HepG2 (cell line): ENCODE data around the gene PUS1. TPM values are rescaled to one million over a fixed set of nuclear protein-coding genes. Genes with fewer than 3 reads are reported as not detected.

Source experiments
- ATAC-seq: fragments of 200-7000 bp; cut with Tn5 transposase; 3 replicates; pipeline ENCODE4 v1.9.1; 2020; ENCODE audit warnings: mild to moderate bottlenecking, moderate library complexity
- BruUV-seq: library from RNA; stranded (reverse); fragments of 400-500 nt; replicated peaks from 2 replicates; lab custom pipeline; 2021; lab: Mats Ljungman, UMichigan
- CTCF ChIA-PET: fragments of 300-600 bp; formaldehyde crosslinking; extraction: SDS; loops from one replicate; lab custom pipeline; 2021; ENCODE audit warnings: low total read pairs, inconsistent platforms, low intra/inter-chr PET ratio; lab: Yijun Ruan, JAX
- POLR2A ChIA-PET: fragments of 350-600 bp; sonication (Branson Sonifier 250); formaldehyde crosslinking; loops from one replicate; lab custom pipeline; 2020; ENCODE audit warnings: antibody characterized with exemption, inconsistent platforms; lab: Yijun Ruan, JAX
- DNase-seq: peaks from one replicate; pipeline ENCODE4 v3.0.0-alpha.2; 2015; ENCODE audit warnings: low spot score
- FAIRE-seq: peaks from 3 replicates; lab custom pipeline; 2011; peaks lifted over from hg19 to GRCh38; lab: Jason Lieb, UNC
- H2AFZ ChIP-seq: one replicate; pipeline ENCODE4 v1.6.1; 2011; ENCODE audit warnings: low read length, inconsistent platforms
- H3K27ac ChIP-seq: fragments of 300-600 bp; 3 replicates; pipeline ENCODE4 v1.8.0; 2011; ENCODE audit warnings: mixed run types, mild to moderate bottlenecking, mixed read lengths, low read length, inconsistent platforms; ENCODE audit not compliant: insufficient read depth; ENCODE audit errors: extremely low read length
- H3K27me3 ChIP-seq, 2 experiments: fragments of 200-600 bp in 1 of 2; 2 replicates in 1 of 2; 3 replicates in 1 of 2; pipeline versions ENCODE4 v1.6.0 to v1.8.0; 2011; ENCODE audit warnings: low read length in 2 of 2, mild to moderate bottlenecking in 2 of 2, moderate library complexity in 2 of 2, inconsistent platforms in 1 of 2; ENCODE audit not compliant: insufficient read depth in 2 of 2, control insufficient read depth in 1 of 2
- H3K36me3 ChIP-seq, 2 experiments: fragments of 200-600 bp in 1 of 2; replicated peaks in 1 of 2; 2 replicates in 1 of 2; 3 replicates in 1 of 2; pipeline versions ENCODE4 v1.5.1 to v1.8.0; 2011; ENCODE audit warnings: low read length in 2 of 2, inconsistent platforms in 1 of 2; ENCODE audit not compliant: insufficient read depth in 2 of 2, control insufficient read depth in 1 of 2
- H3K4me1 ChIP-seq: 2 replicates; pipeline ENCODE4 v1.5.1; 2012; ENCODE audit warnings: low read length, inconsistent platforms; ENCODE audit not compliant: insufficient read depth
- H3K4me2 ChIP-seq: 2 replicates; pipeline ENCODE4 v1.6.0; 2011; ENCODE audit warnings: low read depth, low read length, inconsistent platforms
- H3K4me3 ChIP-seq, 3 experiments: fragments of 200-600 bp in 1 of 3; sonication (generic), shearing (Covaris generic) in 1 of 3; replicated peaks in 1 of 3; 2 replicates each; pipeline ENCODE4 v1.5.1; 2011 to 2016; ENCODE audit warnings: low read length in 3 of 3, inconsistent platforms in 2 of 3, low read depth in 2 of 3, mild to moderate bottlenecking in 2 of 3, control low read depth in 1 of 3, mixed read lengths in 1 of 3; ENCODE audit not compliant: insufficient read depth in 1 of 3
- H3K79me2 ChIP-seq: one replicate; pipeline ENCODE4 v1.6.1; 2011; ENCODE audit warnings: low read length, inconsistent platforms; ENCODE audit not compliant: insufficient read depth
- H3K9ac ChIP-seq: 2 replicates; pipeline ENCODE4 v1.6.0; 2011; ENCODE audit warnings: mild to moderate bottlenecking, low read depth, low read length, inconsistent platforms; ENCODE audit not compliant: insufficient read depth
- H3K9me3 ChIP-seq: 2 replicates; pipeline ENCODE4 v1.5.1; 2012; ENCODE audit warnings: mild to moderate bottlenecking, low read length
- H4K20me1 ChIP-seq: 2 replicates; pipeline ENCODE4 v1.6.0; 2011; ENCODE audit warnings: inconsistent platforms, mild to moderate bottlenecking, low read length, moderate library complexity; ENCODE audit not compliant: insufficient read depth
- ESRRA ChIP-seq: sonication (generic); formaldehyde crosslinking; IDR thresholded peaks from 2 replicates; pipeline ENCODE4 v1.5.1; 2020; ENCODE audit warnings: mild to moderate bottlenecking, low read depth, missing genetic modification reagents
- RBFOX2 ChIP-seq: fragments of 200-400 bp; formaldehyde crosslinking; IDR thresholded peaks from 2 replicates; pipeline ENCODE4 v1.6.1; 2017; ENCODE audit warnings: low read depth, mild to moderate bottlenecking, low read length
- U2AF1 ChIP-seq: fragments of 200-400 bp; formaldehyde crosslinking; optimal IDR thresholded peaks from 2 replicates; pipeline ENCODE3; 2017; ENCODE audit warnings: mild to moderate bottlenecking, low read depth, low read length
- ZFP36 ChIP-seq: fragments of 150-350 bp; IDR thresholded peaks from 2 replicates; pipeline ENCODE4 v1.6.1; 2018; ENCODE audit warnings: borderline replicate concordance, low read length, low read depth; ENCODE audit not compliant: partially characterized antibody
- WGBS: methylation state at CpG from one replicate; pipeline ENCODE4 v1.1.6; 2017; ENCODE audit warnings: low lambda C conversion rate; 5-methylcytosine and 5-hydroxymethylcytosine counted together
- in situ Hi-C: cut with HindIII; loops from 2 replicates; pipeline ENCODE4 v1.10.0; 2017; ENCODE audit warnings: low pct_unique_long_range_greater_than_20kb; ENCODE audit not compliant: extremely low pct_ligation_motif_present
- intact Hi-C: fragments of 100-400 bp; cut with micrococcal nuclease; formaldehyde crosslinking; loops from one replicate; pipeline ENCODE4 v1.10.0; 2022; ENCODE audit not compliant: unreplicated experiment
- polyA plus RNA-seq, 8 experiments: library from polyadenylated mRNA; depleted of rRNA in 3 of 8; stranded (reverse) in 7 of 8; unstranded in 1 of 8; fragments of >200 nt; fragmentation: Illumina TruSeq in 4 of 8; extraction: Trizol in 4 of 8; gene quantifications; 2 replicates each; pipeline versions ENCODE4 v1.2.1 to v1.2.3, GENCODE V29; 2011 to 2016; ENCODE audit warnings: low read depth in 4 of 8, missing spikeins in 1 of 8, mixed read lengths in 1 of 8; ENCODE audit not compliant: insufficient read depth in 1 of 8
- total RNA-seq, 5 experiments: library from RNA; depleted of rRNA; stranded (reverse); fragments of >200 nt; fragmentation: Illumina TruSeq; extraction: Trizol; gene quantifications; 2 replicates each; pipeline ENCODE4 v1.2.3, GENCODE V29; 2016; ENCODE audit warnings: low read depth in 1 of 5

Gene PUS1
- total and polyA plus RNA-seq, 2 of the 13 experiments (the other 11 are each of a cell fraction or from before 2014, with no cell fraction given), result 19.2 to 24.7 TPM

DNA sequence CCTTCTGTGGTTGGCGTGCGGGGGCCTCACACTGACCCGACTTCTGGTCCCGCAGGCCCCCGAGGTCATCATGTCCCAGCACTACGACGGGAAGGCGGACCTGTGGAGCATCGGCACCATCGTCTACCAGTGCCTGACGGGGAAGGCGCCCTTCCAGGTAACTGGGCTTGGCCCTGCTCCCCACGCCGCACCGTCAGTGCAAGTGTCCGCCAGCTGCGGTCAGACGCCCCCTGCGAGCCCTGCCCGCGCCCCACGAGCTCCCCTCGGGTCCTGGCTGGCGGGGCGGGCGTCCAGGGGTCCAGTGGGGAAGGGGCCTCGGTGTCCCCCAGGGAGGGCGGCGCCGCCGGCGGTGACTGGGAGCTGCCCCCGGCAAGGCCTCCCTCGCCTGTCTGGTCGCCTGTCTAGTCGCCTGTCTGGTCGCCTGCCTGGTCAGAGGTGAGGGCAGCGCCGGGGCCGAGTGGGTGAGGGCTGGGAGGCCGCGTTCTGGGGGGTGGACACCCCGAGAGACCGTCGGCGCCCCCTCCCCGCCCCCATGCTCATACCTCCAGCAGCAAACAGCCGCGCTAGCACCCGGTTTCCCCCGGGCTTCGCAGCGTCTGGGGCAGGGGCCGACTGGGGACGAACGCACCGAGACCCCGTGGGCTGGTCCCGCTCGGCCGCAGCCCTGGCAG is 19.9 kb upstream of the PUS1 start:
- Histone ChIP-seq H3K4me3 (no peak overlapping the region), H3K9me3 (no peaks in the 10 kb centered on the region), H3K4me2 (no peak overlapping the region), H3K9ac (no peak overlapping the region), H3K36me3 (peaks cover 25 to 34% of the 10 kb centered on the region in 2 experiments; a peak in 4 of 5 replicates), H3K4me1 (peaks cover 11% of the 10 kb centered on the region; the same call in 1 of the 2 replicates), H2AFZ (no peak overlapping the region), H3K27me3 (no peaks in the 10 kb centered on the region), H3K27ac (no peak overlapping the region), H3K79me2 (no peaks in the 10 kb centered on the region), H4K20me1 (0 out of 2 replicates have a peak, but pooled peaks cover 14% of the 10 kb centered on the region)
- WGBS, result 99% methylated on average over 19 of the region's 61 CpGs
- intact Hi-C loops, result no loop called here
- TF ChIP-seq U2AF1 (no peak), ESRRA (CRISPR knock-in tag) (no peak)
- CTCF ChIA-PET, result no interaction called here
- FAIRE-seq (no peak), ATAC-seq (no peak), DNase-seq (no peak)
- in situ Hi-C loops, result no loop called here
- no TSS peak for BruUV-seq
- POLR2A ChIA-PET, result no interaction called here

- 0 out of 2 replicates have a peak, but pooled peaks cover 8% of the 10 kb centered on the region for H4K20me1 ChIP-seq
- no peak overlapping the region for H3K4me3 ChIP-seq
- H3K4me2 ChIP-seq, result no peak overlapping the region
- H3K36me3 ChIP-seq, result peaks cover 26 to 39% of the 10 kb centered on the region in 2 experiments; a peak in 4 of 5 replicates
- TF ChIP-seq RBFOX2, result peak; percentile 8; the same call in 1 of the 2 replicates
- no peak for TF ChIP-seq ZFP36
- BruUV-seq, result no TSS peak
- H3K9ac ChIP-seq, result no peak overlapping the region
- DNase-seq (no peak), ATAC-seq (no peak), FAIRE-seq (no peak)
- H2AFZ ChIP-seq, result no peak overlapping the region
- no peaks in the 10 kb centered on the region for H3K79me2 ChIP-seq
- H3K27ac ChIP-seq, result no peak overlapping the region
- no peaks in the 10 kb centered on the region for H3K9me3 ChIP-seq
- peaks cover 11% of the 10 kb centered on the region; the same call in 1 of the 2 replicates for H3K4me1 ChIP-seq
- in situ Hi-C loops, result no loop called here
- ChIA-PET POLR2A (no interaction called here), CTCF (no interaction called here)
- 97% methylated on average over 19 of the region's 26 CpGs for WGBS
- intact Hi-C loops, result loop anchor here (5.0 kb wide), 1 partner anchor 57 kb away; no protein-coding TSS in a partner anchor
- H3K27me3 ChIP-seq, result no peaks in the 10 kb centered on the region
These were observed 19.3 kb upstream of the PUS1 start for GRCh38 chr12:131909752-131910219.
